Adrenal gland (tissue), 12 donors: ENCODE results near the gene EXOC4. TPM values are rescaled to one million over a fixed set of nuclear protein-coding genes. Genes with fewer than 3 reads are reported as not detected.

Experiments
- DNase-seq, 7 donors: peaks; one replicate each; pipeline ENCODE4 v3.0.0-alpha.2; 2019 to 2020
- H3K27ac ChIP-seq, 5 donors: fragments of 200-600 bp; sonication (generic) in 4 of 5; 1 replicate in 3 of 5; 2 replicates in 2 of 5; pipeline versions ENCODE4 v1.5.1 to v1.8.0; 2016 to 2020; ENCODE audit warnings: mild to moderate bottlenecking in 1 of 5
- H3K27me3 ChIP-seq: fragments of 200-600 bp; 2 replicates; pipeline ENCODE4 v1.8.0; 2021
- H3K36me3 ChIP-seq, 2 donors: fragments of 200-600 bp; replicated peaks in 1 of 2; 1 replicate in 1 of 2; 2 replicates in 1 of 2; pipeline versions ENCODE4 v1.5.1 to v1.8.0; 2018 to 2022
- H3K4me1 ChIP-seq, 2 donors: fragments of 200-600 bp; replicated peaks in 1 of 2; 1 replicate in 1 of 2; 2 replicates in 1 of 2; pipeline versions ENCODE4 v1.5.1 to v1.8.0; 2018 to 2021
- H3K4me3 ChIP-seq, 4 donors: fragments of 200-600 bp; sonication (generic) in 3 of 4; one replicate each; pipeline ENCODE4 v1.5.1; 2016 to 2018
- H3K9me3 ChIP-seq, 3 donors: fragments of 200-600 bp; sonication (generic) in 1 of 3; replicated peaks in 1 of 3; 1 replicate in 2 of 3; 2 replicates in 1 of 3; pipeline versions ENCODE4 v1.5.1 to v1.8.0; 2016 to 2021
- POLR2A ChIP-seq, 2 donors: fragments of 450-650 bp; IDR thresholded peaks; one replicate each; pipeline ENCODE4 v1.6.1; 2017; ENCODE audit warnings: antibody characterized with exemption in 2 of 2, mild to moderate bottlenecking in 2 of 2, moderate library complexity in 1 of 2
- WGBS, 4 donors: extraction: QIAGEN DNeasy Blood & Tissue Kit in 2 of 4; methylation state at CpG; one replicate each; pipeline versions ENCODE4 v1.1.5 to v1.1.7; 2013 to 2017; 5-methylcytosine and 5-hydroxymethylcytosine counted together
- intact Hi-C, 2 donors: fragments of 100-400 bp; cut with DNase I; formaldehyde crosslinking; loops; one replicate each; pipeline versions ENCODE4 v1.14.1 to v1.15.0; 2022 to 2023
- polyA plus RNA-seq, 3 donors: library from polyadenylated mRNA; stranded (reverse); fragments of 200-250 nt in 2 of 3; fragments of 350-450 nt in 1 of 3; fragmentation: Illumina TruSeq in 1 of 3; extraction: RNeasy Lipid Tissue Mini Kit (QIAGEN cat#74804) in 1 of 3; gene quantifications; one replicate each; pipeline ENCODE4 v1.2.3, GENCODE V29; 2013 to 2014
- total RNA-seq, 9 donors: library from RNA; depleted of rRNA in 4 of 9; stranded (reverse); fragments of >200 nt in 4 of 9; fragments of 120-200 nt in 1 of 9; fragmentation: NEBNext Ultra II Directional in 1 of 9; extraction: Animal tissue kit (Norgen Biotek cat#: 25700) in 1 of 9; gene quantifications; one replicate each; pipeline versions ENCODE4 v1.1.0 to v1.2.4, GENCODE V29; 2013 to 2023
- TF ChIP-seq, protein P1 (sequence below), 6 experiments: fragments of 450-650 bp in 4 of 6; fragments of 200-600 bp in 2 of 6; sonication (generic) in 1 of 6; IDR thresholded peaks; 1 replicate in 5 of 6; 2 replicates in 1 of 6; pipeline versions ENCODE4 v1.5.1 to v1.8.0; 2016 to 2021; ENCODE audit warnings: antibody characterized with exemption in 6 of 6, mild to moderate bottlenecking in 2 of 6, moderate library complexity in 1 of 6
- donor health status: healthy with polysubstance abuse.
- donor health status: Bipolar disorder and iron deficiency.
- donor health status: DM: yes; HTN: yes; CAD: no.
- donor health status: DM: no; HTN: no; CAD: no.
- donor health status: DM: no; HTN: no; CAD: no.
- donor health status: DM: yes; HTN: yes; CAD: no.

EXOC4 gene
- total and polyA plus RNA-seq, 12 donors: 12.5 to 93.8 (median 67.4) TPM

DNA sequence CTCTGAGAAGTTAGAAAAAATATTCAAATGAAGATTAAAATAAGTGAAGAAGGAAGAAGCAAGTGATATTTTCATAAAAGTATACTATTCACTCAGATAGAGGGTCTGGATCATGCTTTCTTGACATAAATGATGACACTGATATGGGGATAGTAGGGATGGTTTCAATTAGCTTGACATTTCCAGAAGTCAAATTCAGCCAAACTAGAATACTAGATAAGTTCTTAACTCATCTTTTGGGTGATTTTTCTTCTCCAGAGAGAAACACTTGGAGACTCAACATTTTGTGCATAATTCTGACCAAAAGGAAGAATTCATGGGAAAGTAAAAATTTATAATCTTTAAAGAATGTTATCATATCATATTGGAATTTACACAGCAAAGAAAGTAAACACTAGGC, 722.3 kb downstream of the EXOC4 start:
- DNase-seq: no peak
- Histone ChIP-seq H3K4me3 (no peak overlapping the region), H3K27me3 (no peaks in the 10 kb centered on the region), H3K4me1 (no peaks in the 10 kb centered on the region), H3K9me3 (no peaks in the 10 kb centered on the region), H3K36me3 (no peaks in the 10 kb centered on the region), H3K27ac (no peak overlapping the region)
- intact Hi-C loops: no loop called here
- TF ChIP-seq POLR2A (IDR thresholded peaks at IDR 0.05): no peak
- TF ChIP-seq, protein P1, sequence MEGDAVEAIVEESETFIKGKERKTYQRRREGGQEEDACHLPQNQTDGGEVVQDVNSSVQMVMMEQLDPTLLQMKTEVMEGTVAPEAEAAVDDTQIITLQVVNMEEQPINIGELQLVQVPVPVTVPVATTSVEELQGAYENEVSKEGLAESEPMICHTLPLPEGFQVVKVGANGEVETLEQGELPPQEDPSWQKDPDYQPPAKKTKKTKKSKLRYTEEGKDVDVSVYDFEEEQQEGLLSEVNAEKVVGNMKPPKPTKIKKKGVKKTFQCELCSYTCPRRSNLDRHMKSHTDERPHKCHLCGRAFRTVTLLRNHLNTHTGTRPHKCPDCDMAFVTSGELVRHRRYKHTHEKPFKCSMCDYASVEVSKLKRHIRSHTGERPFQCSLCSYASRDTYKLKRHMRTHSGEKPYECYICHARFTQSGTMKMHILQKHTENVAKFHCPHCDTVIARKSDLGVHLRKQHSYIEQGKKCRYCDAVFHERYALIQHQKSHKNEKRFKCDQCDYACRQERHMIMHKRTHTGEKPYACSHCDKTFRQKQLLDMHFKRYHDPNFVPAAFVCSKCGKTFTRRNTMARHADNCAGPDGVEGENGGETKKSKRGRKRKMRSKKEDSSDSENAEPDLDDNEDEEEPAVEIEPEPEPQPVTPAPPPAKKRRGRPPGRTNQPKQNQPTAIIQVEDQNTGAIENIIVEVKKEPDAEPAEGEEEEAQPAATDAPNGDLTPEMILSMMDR (IDR thresholded peaks at IDR 0.05): no peak

DNA sequence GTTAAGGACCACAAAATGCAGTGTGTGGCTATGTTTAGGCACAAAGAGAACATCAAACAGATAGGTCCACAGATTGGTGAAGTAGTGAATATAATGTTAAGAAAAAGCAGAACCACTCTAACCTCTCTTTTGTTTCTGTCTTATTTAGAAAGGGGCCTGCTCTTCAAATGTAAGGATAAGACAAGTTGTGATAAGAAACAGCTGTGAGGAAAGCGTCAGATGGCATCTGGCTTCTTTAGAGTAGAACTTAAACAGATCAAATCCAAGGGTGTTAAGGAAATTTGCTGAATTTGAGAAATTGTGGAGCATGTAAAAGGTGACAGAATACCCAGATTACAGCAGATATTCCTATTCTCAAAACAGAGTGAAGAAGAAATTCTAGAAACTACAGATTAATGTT, 723.3 kb downstream of the EXOC4 start:
- H3K4me3 ChIP-seq: no peak overlapping the region
- no peak for DNase-seq
- H3K9me3 ChIP-seq: no peaks in the 10 kb centered on the region
- no peak for TF ChIP-seq POLR2A (IDR thresholded peaks at IDR 0.05)
- TF ChIP-seq, protein P1 (IDR thresholded peaks at IDR 0.05): no peak
- no peaks in the 10 kb centered on the region for H3K36me3 ChIP-seq
- H3K4me1 ChIP-seq: no peaks in the 10 kb centered on the region
- no peaks in the 10 kb centered on the region for H3K27me3 ChIP-seq
- 93 to 97% (median 97%) methylated on average over 1 of the region's 1 CpG for WGBS, 4 donors
- intact Hi-C loops: no loop called here
- H3K27ac ChIP-seq: no peak overlapping the region

DNA sequence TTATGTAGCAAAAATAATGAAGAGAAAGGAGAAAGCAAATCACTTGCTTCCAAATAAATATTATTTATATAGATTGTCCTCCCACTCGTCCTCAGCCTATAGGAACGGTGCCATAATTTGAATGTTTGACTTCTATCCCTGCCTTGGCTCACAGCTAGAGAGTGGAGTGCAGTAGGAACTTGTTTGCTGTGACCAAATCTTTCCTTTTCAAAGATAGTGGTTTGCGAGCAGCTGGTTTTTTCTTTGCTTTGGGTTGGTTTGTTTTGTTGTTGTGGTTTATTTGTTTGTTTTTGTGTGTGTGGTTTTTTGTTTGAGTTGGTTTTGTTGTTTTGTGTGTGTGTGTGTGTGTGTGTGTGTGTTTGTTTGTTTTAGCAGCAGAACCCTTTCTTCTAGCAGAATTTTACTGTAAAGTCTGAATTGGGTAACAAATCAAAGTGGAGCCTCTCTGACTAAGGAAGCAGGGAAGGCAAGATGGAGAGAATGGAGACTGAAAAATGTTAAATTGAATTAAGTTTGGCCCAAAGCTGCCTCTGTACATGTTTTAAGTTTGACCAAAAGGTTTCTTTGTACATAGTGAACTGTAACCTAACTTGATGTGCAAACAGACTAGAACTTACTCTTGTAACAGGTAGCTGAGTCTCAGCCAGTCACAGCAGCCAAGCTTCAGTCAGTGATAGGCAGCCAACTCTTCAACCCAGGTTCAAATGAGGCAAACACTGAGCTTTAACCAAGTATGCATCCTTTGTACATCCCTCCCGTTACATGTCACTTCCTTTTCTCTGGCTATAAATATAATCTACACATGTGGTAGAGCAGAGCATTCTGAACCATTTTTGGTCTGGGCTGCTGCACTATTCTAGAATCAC, 724.8 kb downstream of the EXOC4 start:
- Histone ChIP-seq H3K9me3 (no peaks in the 10 kb centered on the region), H3K4me3 (no peak overlapping the region), H3K27me3 (no peaks in the 10 kb centered on the region), H3K36me3 (no peaks in the 10 kb centered on the region), H3K27ac (no peak overlapping the region), H3K4me1 (no peaks in the 10 kb centered on the region)
- intact Hi-C loops: no loop called here
- WGBS, 4 donors: 80 to 92% (median 86%) methylated on average over 4 of the region's 4 CpGs
- no peak for DNase-seq
- TF ChIP-seq, protein P1 (IDR thresholded peaks at IDR 0.05): no peak

DNA sequence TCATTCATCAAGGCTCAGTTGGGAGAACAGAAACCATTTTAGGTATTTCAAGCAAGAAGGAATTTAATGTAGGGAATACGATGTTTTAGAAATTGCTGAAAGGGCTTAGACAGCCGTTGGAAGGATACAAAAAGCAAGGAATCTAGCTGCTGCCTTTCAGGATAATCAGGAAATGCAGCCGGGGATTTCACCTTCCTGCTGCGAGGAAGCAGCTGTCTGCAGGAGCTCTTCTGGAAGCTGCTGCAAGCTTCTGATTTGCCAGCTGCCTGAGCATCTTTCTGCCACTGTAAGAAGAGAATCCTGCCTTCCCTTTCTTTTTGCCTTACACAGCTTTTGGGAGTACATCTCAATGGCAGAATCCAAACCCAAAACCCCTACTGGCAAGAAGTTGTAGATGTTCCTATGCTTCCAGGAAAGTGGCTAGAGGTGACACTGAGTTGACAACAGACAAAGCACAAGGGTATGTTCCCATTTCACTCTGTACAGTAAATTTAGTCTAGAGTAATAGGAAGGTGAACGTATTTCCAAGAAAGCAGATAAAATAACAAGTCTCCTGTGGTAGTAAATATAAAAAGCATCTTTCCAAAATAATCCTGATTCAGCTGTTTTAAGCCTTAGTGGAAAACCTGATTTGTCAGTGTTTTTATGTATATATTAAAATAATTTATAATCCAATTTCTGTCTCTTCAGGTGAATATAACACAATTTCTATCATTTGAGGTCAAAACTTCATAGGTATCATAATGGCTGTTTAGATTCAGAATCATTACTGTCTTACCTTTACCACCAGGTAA, 725.8 kb downstream of the EXOC4 start:
- Histone ChIP-seq H3K4me3 (no peak overlapping the region), H3K4me1 (no peaks in the 10 kb centered on the region), H3K27ac (no peak overlapping the region), H3K27me3 (no peaks in the 10 kb centered on the region), H3K9me3 (no peaks in the 10 kb centered on the region), H3K36me3 (no peaks in the 10 kb centered on the region)
- TF ChIP-seq, protein P1 (IDR thresholded peaks at IDR 0.05): no peak
- TF ChIP-seq POLR2A (IDR thresholded peaks at IDR 0.05): no peak
- intact Hi-C loops: no loop called here
- DNase-seq: no peak
- 73 to 90% (median 81%) methylated on average over 5 of the region's 5 CpGs for WGBS, 4 donors
